Measurements from ENCODE around the gene KLHDC4. TPM values are rescaled to one million over a fixed set of nuclear protein-coding genes. Genes with fewer than 3 reads are reported as not detected.

Gene KLHDC4
- total RNA-seq, 1 donor from 2014 or later: 16.6 TPM

DNA sequence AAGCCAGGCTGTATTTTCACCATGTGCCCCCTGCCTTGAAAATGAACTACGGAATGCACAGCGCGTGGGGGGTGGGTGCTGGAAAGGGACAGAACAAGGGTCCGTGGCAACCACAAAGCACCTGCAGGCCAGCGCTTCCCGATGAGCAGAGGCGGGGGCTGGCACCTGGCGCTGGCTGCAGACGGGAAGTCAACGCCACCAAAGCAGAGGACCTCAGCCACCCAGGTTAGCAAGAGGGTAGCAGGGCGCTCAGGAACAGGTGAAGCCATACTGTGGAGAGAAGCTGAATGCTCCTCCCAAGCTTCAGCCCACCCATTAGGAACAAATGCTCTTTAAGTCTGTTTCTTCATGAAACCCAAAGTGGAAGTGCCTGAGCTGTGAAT lies 64.7 kb downstream of the KLHDC4 start:
- DNase-seq (ENCODE audit: low read depth in 2 of 2): no peak

DNA sequence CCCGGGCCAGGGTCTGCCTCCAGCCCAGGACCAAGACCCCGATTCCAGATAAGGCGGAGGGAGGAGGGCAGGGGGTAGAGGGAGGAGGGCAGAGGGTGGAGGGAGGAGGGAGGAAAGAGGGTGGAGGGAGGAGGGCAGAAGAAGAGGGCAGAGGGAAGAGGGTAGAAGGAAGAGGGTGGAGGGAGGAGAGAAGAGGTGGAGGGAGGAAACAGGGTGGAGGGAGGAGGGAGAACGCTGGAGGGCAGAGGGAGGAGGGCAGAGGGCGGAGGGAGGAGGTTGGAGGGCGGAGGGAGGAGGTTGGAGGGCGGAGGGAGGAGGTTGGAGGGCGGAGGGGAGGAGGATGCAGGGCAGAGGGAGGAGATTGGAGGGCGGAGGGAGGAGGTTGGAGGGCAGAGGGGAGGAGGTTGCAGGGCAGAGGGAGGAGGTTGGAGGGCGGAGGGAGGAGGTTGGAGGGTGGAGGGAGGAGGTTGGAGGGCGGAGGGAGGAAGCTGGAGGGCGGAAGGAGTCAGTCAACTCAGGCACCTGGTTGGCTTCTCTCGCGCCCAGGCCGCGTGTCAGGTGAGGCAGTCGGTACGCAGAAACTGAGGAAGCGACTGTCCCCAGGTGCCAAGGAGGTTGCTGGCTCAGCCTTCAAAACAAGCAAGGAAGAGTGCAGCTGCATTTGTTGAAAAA lies 65.2 kb downstream of the KLHDC4 start:
- DNase-seq (ENCODE audit: low read depth in 2 of 2): no peak

DNA sequence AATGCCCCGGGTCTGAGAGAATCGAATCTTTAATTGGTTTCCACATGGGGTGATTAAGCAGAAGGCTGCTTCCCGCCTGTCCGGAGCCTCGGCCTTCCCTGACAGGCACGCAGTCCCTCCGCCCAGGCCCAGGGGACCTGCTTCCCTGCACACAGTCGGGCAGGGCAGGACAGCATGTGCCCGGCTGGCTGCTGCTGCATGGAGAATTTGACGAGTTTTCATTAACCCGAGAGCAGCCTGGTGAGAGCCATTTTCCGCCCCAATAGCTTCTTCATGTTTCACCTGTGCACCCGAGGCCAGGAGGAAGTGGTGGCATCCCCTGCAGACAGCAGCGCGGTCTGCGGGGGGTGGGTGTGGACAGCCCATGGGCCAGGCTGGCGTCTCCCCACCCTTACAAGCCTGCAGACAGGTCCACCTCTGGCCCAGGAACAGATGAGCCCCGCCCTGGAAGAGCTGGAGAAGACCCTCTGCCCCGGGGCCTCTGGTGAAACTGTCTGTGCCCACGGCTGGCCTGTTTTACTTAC lies 67.0 kb downstream of the KLHDC4 start:
- DNase-seq (ENCODE audit: low read depth in 2 of 2): no peak

GRCh38 chr16:87698241-87698640 lies 67.5 kb downstream of the KLHDC4 start:
- no peak for DNase-seq (ENCODE audit: low read depth in 2 of 2)

DNA sequence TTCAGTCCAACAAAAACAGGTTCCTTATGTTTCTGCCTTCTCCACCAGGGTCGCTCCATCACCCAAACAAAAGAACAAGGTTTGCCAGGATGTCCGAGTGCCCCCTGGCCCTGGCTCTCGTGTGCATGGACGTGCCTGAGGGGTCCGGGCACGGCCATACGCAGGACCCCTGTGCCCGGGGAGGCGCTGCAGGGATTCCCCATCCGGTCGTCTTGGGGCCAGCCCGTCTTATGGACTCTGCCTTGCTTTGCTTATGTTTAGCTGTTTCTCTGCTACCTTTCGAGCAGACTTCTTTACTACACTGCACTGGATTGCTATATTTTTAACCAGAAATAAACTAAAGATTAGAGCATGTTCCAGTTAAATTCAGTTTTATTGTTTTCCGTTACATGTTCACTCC lies 68.0 kb downstream of the KLHDC4 start:
- no peak for DNase-seq (ENCODE audit: low read depth in 2 of 2)

GRCh38 chr16:87697256-87697655 lies 68.5 kb downstream of the KLHDC4 start:
- no peak for DNase-seq (ENCODE audit: low read depth in 2 of 2)

DNA sequence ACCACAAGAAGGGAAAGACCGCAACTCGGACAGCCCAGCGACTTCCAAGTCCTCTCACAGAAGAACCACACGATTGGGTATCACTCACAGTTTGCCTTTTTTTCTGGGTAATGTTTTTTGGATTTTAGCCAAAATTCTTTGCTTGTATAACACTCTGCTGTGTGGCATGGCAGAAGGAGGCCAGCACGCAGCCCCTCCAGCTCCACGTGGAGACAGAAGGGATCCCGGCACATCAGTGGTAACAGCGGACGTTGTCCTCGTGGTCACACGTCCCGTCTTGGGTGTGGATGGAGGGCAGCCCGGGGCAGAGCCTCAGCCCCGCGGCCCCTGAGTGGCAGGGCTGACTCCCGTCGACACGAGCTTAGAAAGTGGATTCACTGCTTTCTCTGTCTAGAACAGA lies 69.1 kb downstream of the KLHDC4 start:
- DNase-seq (ENCODE audit: low read depth in 2 of 2): no peak

DNA sequence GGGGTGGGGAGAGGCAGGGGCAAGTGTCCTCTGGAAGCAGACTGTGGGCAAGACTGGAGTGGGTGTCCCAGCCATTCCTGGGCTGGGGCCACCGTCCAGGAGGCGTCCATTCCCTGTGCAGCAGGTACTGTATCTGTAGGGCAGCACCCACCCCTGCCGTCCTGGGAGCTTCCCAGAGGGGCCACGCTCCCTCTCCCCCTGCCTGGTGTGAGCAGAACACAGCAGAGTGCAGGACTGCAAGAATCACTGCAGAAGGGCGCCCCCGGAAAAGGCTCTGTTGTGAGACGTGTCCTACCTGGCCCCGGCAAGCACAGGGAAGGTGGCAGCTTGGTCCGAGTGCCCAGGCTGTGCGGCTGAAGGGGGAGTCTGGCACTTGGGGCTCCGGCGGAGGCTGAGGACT lies 70.3 kb downstream of the KLHDC4 start:
- no peak for DNase-seq (ENCODE audit: low read depth in 2 of 2)

DNA sequence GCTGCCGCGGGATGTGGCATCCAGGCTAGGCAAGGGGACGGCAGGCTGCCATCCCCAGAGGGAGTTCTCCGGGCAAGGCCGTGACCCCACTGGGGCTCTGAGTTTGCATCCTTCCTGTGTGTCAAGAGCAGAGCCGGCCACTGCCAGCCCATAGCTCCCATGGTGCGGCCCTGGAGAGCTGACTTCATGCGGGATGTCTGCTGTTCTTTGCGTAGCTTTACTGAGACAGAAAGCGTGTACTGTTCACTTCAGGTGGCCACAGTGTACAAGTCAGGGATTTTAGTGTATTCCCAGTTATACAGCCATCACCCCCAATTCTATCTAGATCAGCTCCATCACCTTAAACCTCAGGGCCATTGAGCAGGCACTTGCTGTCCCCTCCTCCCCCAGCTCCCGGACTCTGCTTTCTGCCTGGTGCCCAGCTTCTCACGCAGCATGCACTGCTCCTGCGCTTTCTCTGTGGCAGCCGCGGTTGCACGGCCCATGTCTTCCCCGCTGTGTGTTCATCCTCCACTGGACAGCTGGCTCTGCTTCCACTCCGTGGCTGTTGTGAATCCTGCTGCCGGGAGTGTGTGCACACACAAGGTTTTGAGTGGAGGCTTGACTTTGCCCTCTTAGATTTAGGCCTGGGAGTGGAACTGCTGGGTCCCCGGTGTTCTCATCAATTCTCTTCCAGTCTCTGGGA lies 71.2 kb downstream of the KLHDC4 start:
- DNase-seq (ENCODE audit: low read depth in 2 of 2): no peak

- no peak for DNase-seq (ENCODE audit: low read depth in 2 of 2)
These were observed 72.0 kb downstream of the KLHDC4 start for GRCh38 chr16:87693827-87694226.

GRCh38 chr16:87692756-87693155 lies 73.0 kb downstream of the KLHDC4 start:
- DNase-seq (ENCODE audit: low read depth in 2 of 2): no peak

DNA sequence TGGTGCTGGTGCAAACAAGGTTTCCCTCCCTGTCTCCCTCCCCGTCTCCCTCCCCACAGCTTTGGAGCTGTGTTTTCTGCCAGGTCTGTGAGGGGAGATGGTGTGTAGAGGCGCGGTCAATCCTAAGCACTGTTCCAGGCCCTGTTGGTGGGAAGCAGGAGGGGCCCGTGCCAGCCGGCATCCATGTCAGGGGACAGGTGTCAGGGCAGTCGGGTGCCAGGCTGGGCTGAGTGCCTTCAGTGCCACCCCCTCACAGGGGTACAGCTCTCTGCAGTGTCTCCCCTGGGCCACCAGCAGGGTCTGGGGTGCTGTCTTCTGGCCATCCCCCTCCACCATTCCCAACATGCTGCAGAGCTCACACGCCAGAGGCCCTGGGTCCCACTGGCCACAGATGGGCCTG lies 73.6 kb downstream of the KLHDC4 start:
- DNase-seq (ENCODE audit: low read depth in 2 of 2): no peak

GRCh38 chr16:87691686-87692079 lies 74.1 kb downstream of the KLHDC4 start:
- DNase-seq (ENCODE audit: low read depth in 2 of 2): no peak

- DNase-seq (ENCODE audit: low read depth in 2 of 2): no peak
These were observed 74.7 kb downstream of the KLHDC4 start for GRCh38 chr16:87690911-87691685.

- no peak for DNase-seq (ENCODE audit: low read depth in 2 of 2)
These were observed 75.8 kb downstream of the KLHDC4 start for GRCh38 chr16:87689956-87690465.

DNA sequence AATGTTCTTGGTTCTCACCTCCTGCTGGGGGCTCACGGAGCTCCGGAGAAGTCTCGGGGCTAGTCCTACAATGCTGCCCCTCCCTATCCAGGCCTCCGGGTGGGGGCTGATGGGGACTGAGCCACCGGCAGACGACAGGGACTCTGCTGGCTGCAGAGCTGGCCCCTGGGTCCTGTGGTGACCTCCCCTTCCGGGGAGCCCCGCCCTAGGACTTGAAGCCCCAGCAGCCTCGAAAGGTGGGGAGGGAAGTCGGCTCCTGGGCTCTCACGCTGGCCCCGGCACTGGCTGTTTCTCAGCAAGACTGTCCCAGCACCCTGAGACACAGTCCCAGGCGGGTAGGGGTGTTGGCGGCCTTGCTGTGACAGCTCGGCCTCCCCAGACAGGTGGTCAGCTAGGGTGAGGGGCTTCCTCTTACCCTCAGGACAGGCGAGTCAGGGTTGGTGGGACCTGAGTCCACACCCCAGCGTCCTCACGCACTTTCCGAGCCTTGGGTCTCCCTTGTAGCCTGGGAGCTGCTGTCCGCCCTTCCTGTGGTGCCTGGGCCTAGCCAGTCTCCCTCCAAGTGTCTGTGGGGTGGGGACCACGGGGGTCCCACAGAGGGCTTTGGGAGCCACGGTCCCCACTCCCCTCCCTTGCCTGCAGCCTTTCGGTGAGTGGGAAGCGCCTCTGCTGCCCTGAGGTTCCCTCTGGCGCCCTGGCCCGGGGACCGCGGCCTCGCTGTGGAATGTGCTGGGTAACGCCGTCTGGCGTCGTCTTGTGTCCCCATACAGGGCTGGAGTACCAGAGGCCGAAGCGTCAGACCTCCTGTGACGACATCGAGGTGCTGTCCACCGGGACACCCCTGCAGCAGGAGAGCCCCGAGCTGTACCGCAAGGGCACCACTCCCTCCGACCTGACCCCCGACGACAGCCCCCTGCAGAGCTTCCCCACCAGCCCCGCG lies 76.6 kb downstream of the KLHDC4 start:
- DNase-seq (ENCODE audit: low read depth in 2 of 2): no peak

DNA sequence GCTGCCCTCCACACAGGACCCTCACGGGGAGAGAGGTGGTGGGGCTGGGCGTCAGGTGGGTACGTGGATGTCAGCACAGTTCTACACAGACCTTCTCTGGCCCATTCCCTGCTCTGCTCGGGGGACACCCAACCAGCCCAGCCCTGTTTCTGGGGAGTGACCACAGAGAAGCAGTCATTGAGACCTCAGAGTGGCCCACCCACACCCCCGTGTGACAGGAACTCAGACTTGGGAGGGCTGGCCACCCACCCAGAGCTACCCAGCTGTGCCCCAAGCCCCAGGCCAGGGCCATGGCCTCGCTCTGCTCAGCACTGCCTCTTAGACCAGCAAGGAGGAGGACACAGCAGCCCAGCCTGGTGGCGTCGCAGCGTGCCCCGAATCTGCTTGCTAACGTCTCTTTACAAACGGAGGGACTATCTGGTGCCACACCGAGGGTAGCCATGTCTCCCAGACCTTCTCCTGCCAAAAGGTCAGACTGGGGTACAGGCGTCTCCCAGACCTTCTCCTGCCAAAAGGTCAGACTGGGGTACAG lies 77.7 kb downstream of the KLHDC4 start:
- DNase-seq (ENCODE audit: low read depth in 2 of 2): no peak

DNA sequence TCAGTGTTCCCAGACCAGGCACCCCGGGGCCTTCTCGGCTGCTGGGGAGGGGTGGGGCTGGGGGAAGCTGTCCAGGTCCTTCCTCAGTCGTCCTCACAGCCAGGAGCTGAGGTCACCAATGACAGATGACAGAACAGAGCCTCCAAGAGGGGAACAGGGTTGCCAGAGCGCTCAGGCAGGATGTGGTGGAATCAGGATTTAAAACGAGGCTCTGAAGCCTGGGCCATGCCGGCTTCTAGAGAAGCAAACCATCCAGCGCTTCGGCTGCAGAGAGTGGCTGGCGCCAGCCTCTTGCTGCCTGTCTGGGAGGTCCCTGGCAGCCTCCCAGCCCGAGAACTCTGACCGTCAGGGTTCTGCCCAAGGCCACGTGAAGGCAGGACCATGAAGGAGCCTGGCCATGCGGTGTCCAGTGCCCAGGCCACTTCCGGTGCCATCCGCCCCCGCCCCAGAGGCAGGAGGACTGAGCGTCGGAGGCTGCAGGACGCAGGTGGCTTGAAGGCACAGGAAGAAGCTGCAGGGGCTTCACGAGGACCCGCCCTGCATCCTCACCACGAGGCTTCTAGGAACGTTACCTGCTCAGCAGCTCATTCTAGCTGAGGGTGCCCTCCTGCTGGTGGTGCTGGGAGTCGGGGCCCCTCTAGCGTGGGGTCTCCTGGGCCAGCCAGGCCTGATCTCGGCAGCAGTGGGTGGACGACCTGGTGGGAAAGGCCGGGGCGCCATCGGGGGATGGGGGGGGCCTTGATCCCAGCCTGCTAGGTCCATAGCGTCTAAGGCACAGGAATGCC lies 78.5 kb downstream of the KLHDC4 start:
- DNase-seq (ENCODE audit: low read depth in 2 of 2): no peak

GRCh38 chr16:87686697-87687096 lies 79.1 kb downstream of the KLHDC4 start:
- DNase-seq (ENCODE audit: low read depth in 2 of 2): no peak

- no peak for DNase-seq (ENCODE audit: low read depth in 2 of 2)
These were observed 80.0 kb downstream of the KLHDC4 start for GRCh38 chr16:87685766-87686165.
